HepG2 (cell line): ENCODE measurements around the gene SLC22A31. TPM values are rescaled to one million over a fixed set of nuclear protein-coding genes. Genes with fewer than 3 reads are reported as not detected.
A peak's percentile ranks its signal among the peaks of the same experiment; 100 is the strongest.

ENCODE experiments used
- ELF1 ChIP-seq: sonication (generic); formaldehyde crosslinking; IDR thresholded peaks from 2 replicates; pipeline ENCODE4 v1.4.0; 2020; ENCODE audit warnings: missing genetic modification reagents
- FLYWCH1 ChIP-seq: sonication (generic); formaldehyde crosslinking; IDR thresholded peaks from 2 replicates; pipeline ENCODE4 v1.8.1; 2023; ENCODE audit warnings: mild to moderate bottlenecking, missing genetic modification reagents
- HNF4A ChIP-seq: sonication (generic); formaldehyde crosslinking; IDR thresholded peaks from 2 replicates; pipeline ENCODE4 v1.4.0; 2020; ENCODE audit warnings: missing genetic modification reagents
- HOXA7 ChIP-seq: sonication (generic); formaldehyde crosslinking; IDR thresholded peaks from 2 replicates; pipeline ENCODE4 v1.8.1; 2022; ENCODE audit warnings: mild to moderate bottlenecking, missing genetic modification reagents, moderate library complexity
- PRPF4 ChIP-seq: fragments of 200-400 bp; formaldehyde crosslinking; IDR thresholded peaks from 2 replicates; pipeline ENCODE4 v1.6.1; 2016; ENCODE audit warnings: low read length, low read depth; ENCODE audit not compliant: poor library complexity, severe bottlenecking
- SETDB1 ChIP-seq: sonication (generic); formaldehyde crosslinking; IDR thresholded peaks from 2 replicates; pipeline ENCODE4 v1.5.1; 2020; ENCODE audit warnings: missing genetic modification reagents, mild to moderate bottlenecking, borderline replicate concordance
- TBP ChIP-seq: sonication (generic); formaldehyde crosslinking; IDR thresholded peaks from 2 replicates; pipeline ENCODE4 v1.5.0; 2020; ENCODE audit warnings: missing genetic modification reagents
- ZFAT ChIP-seq: sonication (generic); formaldehyde crosslinking; conservative IDR thresholded peaks from 2 replicates; pipeline ENCODE4 v1.8.1; 2023; ENCODE audit warnings: missing genetic modification reagents, inconsistent platforms
- ZNF234 ChIP-seq: sonication (generic); formaldehyde crosslinking; conservative IDR thresholded peaks from 2 replicates; pipeline ENCODE4 v1.5.1; 2020; ENCODE audit warnings: mild to moderate bottlenecking, missing genetic modification reagents
- ZNF530 ChIP-seq: sonication (generic); formaldehyde crosslinking; IDR thresholded peaks from 2 replicates; pipeline ENCODE4 v1.5.0; 2020; ENCODE audit warnings: low read depth, mild to moderate bottlenecking, missing genetic modification reagents
- polyA plus RNA-seq, 8 experiments: library from polyadenylated mRNA; depleted of rRNA in 3 of 8; stranded (reverse) in 7 of 8; unstranded in 1 of 8; fragments of >200 nt; fragmentation: Illumina TruSeq in 4 of 8; extraction: Trizol in 4 of 8; gene quantifications; 2 replicates each; pipeline versions ENCODE4 v1.2.1 to v1.2.3, GENCODE V29; 2011 to 2016; ENCODE audit warnings: low read depth in 4 of 8, missing spikeins in 1 of 8, mixed read lengths in 1 of 8; ENCODE audit not compliant: insufficient read depth in 1 of 8
- total RNA-seq, 5 experiments: library from RNA; depleted of rRNA; stranded (reverse); fragments of >200 nt; fragmentation: Illumina TruSeq; extraction: Trizol; gene quantifications; 2 replicates each; pipeline ENCODE4 v1.2.3, GENCODE V29; 2016; ENCODE audit warnings: low read depth in 1 of 5
- TF ChIP-seq, protein P1 (sequence below), 2 experiments: fragments of 450-650 bp in 1 of 2; sonication (generic) in 1 of 2; formaldehyde crosslinking in 1 of 2; IDR thresholded peaks; 2 replicates each; pipeline versions ENCODE4 v1.6.1 to v1.8.0; 2016 to 2022; ENCODE audit warnings: antibody characterized with exemption in 1 of 2, mild to moderate bottlenecking in 1 of 2, missing genetic modification reagents in 1 of 2
- TF ChIP-seq, protein P2 (sequence below): sonication (generic); formaldehyde crosslinking; IDR thresholded peaks from 2 replicates; pipeline ENCODE4 v1.4.0; 2020; ENCODE audit warnings: missing genetic modification reagents, borderline replicate concordance
- TF ChIP-seq, protein P3 (sequence below): sonication (generic); formaldehyde crosslinking; IDR thresholded peaks from 2 replicates; pipeline ENCODE4 v1.4.0; 2020; ENCODE audit warnings: missing genetic modification reagents
- TF ChIP-seq, protein P4 (sequence below): sonication (generic); formaldehyde crosslinking; IDR thresholded peaks from 2 replicates; pipeline ENCODE4 v1.8.0; 2022; ENCODE audit warnings: low read depth, missing genetic modification reagents

SLC22A31 gene
- total and polyA plus RNA-seq, 2 of the 13 experiments (the other 11 are each of a cell fraction or from before 2014, with no cell fraction given): 67.3 to 83.3 TPM

DNA sequence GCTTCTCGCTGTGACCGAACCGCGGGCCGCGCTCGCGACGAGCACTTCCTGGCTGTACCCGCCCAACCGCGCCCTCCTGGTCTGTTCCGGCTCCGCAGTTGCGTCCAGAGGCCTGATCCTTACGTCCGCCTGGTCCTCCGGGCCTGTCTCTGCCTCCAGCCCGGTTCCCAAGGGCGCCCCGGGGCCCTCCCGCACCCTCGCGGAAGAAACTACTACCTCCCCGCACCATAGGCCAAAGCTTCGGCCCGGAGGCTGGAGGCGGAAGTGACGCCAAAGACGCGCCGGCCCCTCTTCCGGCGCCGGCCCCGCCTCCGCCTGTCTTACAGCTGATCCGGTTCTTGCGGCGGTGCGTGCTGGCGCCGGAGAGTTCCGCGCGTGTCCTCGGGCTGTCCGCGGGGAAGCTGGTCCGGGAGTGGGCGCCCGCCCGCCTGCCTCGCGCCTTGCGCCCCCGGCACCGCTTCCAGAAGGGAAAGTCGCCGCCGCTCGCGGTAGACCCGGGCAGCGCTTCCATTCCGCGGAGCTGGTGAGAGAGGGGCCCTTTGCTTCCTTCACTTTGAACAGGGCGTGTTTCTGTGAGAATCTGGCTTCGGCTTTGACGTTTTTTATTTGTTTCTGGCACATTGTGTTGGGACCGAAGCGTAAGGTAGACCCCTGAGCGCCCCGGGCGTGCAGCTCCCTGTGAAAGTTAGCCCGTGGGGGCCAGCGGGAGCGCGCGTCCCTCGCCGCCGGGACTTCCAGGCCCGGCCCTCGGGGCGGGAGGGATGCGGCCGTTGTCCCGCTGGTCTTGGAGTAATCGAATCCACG lies 17.3 kb upstream of the SLC22A31 start, which contains the start of gene ZNF778 (continued):
- TF ChIP-seq, protein P1, sequence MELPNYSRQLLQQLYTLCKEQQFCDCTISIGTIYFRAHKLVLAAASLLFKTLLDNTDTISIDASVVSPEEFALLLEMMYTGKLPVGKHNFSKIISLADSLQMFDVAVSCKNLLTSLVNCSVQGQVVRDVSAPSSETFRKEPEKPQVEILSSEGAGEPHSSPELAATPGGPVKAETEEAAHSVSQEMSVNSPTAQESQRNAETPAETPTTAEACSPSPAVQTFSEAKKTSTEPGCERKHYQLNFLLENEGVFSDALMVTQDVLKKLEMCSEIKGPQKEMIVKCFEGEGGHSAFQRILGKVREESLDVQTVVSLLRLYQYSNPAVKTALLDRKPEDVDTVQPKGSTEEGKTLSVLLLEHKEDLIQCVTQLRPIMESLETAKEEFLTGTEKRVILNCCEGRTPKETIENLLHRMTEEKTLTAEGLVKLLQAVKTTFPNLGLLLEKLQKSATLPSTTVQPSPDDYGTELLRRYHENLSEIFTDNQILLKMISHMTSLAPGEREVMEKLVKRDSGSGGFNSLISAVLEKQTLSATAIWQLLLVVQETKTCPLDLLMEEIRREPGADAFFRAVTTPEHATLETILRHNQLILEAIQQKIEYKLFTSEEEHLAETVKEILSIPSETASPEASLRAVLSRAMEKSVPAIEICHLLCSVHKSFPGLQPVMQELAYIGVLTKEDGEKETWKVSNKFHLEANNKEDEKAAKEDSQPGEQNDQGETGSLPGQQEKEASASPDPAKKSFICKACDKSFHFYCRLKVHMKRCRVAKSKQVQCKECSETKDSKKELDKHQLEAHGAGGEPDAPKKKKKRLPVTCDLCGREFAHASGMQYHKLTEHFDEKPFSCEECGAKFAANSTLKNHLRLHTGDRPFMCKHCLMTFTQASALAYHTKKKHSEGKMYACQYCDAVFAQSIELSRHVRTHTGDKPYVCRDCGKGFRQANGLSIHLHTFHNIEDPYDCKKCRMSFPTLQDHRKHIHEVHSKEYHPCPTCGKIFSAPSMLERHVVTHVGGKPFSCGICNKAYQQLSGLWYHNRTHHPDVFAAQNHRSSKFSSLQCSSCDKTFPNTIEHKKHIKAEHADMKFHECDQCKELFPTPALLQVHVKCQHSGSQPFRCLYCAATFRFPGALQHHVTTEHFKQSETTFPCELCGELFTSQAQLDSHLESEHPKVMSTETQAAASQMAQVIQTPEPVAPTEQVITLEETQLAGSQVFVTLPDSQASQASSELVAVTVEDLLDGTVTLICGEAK (IDR thresholded peaks at IDR 0.05): peak; percentile 73
- TF ChIP-seq, protein P1 (CRISPR knock-in tag; IDR thresholded peaks at IDR 0.05): peak; percentile 83
- TF ChIP-seq, protein P2, sequence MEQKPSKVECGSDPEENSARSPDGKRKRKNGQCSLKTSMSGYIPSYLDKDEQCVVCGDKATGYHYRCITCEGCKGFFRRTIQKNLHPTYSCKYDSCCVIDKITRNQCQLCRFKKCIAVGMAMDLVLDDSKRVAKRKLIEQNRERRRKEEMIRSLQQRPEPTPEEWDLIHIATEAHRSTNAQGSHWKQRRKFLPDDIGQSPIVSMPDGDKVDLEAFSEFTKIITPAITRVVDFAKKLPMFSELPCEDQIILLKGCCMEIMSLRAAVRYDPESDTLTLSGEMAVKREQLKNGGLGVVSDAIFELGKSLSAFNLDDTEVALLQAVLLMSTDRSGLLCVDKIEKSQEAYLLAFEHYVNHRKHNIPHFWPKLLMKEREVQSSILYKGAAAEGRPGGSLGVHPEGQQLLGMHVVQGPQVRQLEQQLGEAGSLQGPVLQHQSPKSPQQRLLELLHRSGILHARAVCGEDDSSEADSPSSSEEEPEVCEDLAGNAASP: peak; percentile 51; the same call in 1 of the 2 replicates
- TF ChIP-seq SETDB1 (CRISPR knock-in tag) (no peak), ELF1 (CRISPR knock-in tag) (peak; percentile 90), ZNF530 (CRISPR knock-in tag) (0 out of 2 replicates have a peak, but pooled peaks have one; percentile 68), HNF4A (CRISPR knock-in tag) (peak; percentile 42), ZFAT (CRISPR knock-in tag) (no peak), HOXA7 (CRISPR knock-in tag) (no peak), PRPF4 (no peak), TBP (no peak; the same call in 1 of the 2 replicates), FLYWCH1 (no peak), ZNF234 (CRISPR knock-in tag) (peak; percentile 96)
- TF ChIP-seq, protein P3, sequence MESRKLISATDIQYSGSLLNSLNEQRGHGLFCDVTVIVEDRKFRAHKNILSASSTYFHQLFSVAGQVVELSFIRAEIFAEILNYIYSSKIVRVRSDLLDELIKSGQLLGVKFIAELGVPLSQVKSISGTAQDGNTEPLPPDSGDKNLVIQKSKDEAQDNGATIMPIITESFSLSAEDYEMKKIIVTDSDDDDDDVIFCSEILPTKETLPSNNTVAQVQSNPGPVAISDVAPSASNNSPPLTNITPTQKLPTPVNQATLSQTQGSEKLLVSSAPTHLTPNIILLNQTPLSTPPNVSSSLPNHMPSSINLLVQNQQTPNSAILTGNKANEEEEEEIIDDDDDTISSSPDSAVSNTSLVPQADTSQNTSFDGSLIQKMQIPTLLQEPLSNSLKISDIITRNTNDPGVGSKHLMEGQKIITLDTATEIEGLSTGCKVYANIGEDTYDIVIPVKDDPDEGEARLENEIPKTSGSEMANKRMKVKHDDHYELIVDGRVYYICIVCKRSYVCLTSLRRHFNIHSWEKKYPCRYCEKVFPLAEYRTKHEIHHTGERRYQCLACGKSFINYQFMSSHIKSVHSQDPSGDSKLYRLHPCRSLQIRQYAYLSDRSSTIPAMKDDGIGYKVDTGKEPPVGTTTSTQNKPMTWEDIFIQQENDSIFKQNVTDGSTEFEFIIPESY (CRISPR knock-in tag): 0 out of 2 replicates have a peak, but pooled peaks have one; percentile 8
- TF ChIP-seq, protein P4, sequence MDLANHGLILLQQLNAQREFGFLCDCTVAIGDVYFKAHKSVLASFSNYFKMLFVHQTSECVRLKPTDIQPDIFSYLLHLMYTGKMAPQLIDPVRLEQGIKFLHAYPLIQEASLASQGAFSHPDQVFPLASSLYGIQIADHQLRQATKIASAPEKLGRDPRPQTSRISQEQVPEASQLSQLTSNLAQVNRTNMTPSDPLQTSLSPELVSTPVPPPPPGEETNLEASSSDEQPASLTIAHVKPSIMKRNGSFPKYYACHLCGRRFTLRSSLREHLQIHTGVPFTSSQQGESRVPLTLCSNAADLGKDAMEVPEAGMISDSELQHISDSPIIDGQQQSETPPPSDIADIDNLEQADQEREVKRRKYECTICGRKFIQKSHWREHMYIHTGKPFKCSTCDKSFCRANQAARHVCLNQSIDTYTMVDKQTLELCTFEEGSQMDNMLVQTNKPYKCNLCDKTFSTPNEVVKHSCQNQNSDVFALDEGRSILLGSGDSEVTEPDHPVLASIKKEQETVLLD: no peak
